ENCODE data around the gene FBXO47. TPM values are rescaled to one million over a fixed set of nuclear protein-coding genes. Genes with fewer than 3 reads are reported as not detected.

Gene FBXO47
- polyA plus RNA-seq, 3 donors, result not detected

DNA sequence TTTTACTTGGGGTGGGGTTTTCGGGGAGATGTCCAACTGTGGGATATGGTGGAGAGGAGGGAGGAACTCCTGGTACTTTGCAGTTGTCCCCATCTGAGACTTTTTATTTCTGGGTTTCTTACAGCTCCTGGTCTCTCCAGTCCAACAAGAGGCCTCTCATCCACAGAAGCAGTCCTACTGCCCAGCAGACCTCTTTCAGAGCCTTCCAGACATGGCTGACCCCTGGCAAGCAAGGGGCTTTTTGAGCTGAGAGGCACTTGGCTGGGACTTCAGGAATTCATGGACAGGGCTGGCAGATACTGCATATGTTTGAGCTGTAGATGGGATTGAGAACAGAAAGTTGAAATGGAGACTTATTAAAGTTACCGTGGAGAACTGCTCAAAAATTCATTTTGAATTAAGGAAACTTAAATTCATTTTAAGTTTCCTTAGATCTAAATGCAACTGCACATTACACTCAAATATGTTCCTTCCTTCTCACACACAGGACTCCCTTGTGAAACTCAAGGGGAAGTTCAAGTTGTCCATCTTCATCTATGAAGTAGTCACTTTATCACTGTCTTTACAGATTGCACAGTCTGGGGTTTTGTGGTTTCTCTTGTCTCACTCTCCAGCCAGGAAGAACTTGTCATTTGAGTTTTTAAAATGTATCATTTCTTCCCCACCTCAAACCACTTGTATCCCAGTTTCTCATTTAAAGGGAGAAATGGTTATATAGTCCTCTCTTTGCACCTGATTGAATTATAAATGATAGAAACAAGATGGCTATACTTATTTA lies 40.7 kb downstream of the FBXO47 start:
- peaks cover 31 to 43% of the 10 kb centered on the region in 2 donors for H3K4me1 ChIP-seq (ENCODE audit: control insufficient read depth in 1 of 2, insufficient read depth in 2 of 2, low read length in 2 of 2)

DNA sequence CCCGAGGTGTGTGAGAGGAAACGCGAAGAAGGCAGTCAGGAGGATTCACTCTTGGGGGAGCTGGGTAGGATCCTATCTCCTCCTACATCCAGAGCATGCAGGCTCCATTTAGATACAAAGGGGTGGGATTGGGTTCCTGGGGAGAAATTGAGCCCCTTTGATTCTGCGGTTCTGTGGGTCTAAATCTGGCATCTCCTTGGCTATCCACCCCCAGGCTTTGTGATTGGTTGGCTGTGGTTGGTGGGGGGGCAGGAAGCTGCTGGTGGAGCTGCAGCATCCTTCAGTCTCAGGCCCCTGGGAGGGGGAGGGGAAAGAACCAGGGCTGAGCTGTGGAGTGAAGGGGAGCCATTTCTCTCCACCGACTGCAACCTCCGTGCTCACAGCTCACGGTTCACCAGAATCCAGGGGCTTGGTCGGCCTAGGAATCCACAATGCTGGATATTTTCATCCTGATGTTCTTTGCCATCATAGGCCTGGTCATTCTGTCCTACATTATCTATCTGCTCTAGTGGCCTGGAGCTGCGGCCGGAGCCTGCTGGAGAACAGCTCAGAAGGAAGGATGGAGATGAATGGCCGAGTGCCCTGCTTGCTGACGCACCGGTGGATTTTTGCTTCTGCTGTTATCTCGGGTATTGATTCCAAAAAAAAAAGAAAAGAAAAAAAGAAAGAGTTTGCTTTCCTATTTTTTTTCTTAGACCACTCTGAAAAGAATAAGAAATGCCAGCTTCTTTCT lies 41.8 kb downstream of the FBXO47 start, which contains the start of gene LASP1NB:
Gene LASP1NB, plus strand, starts transcription at position 352 of the 733 bp plus-strand sequence.
- Mint-ChIP-seq H3K27ac (peak within 1 kb of the TSS; percentile 71 to 89 (median 84)), H3K36me3 (peaks cover 3 to 10% of the 10 kb centered on the region in 2 donors), H3K4me1 (peaks cover 49% of the 10 kb centered on the region), H3K4me3 (no peak within 1 kb of the TSS), H3K9me3 (no peaks in the 10 kb centered on the region), H3K27me3 (ENCODE audit: low read depth in 3 of 3) (no peaks in the 10 kb centered on the region)
- intact Hi-C loops (cut with micrococcal nuclease), result loop anchor here in 1 of 2 donors (5.0 kb wide), 1 partner anchor 43 kb away; no protein-coding TSS in a partner anchor
- H4K20me1 ChIP-seq (ENCODE audit: insufficient read depth, low read length), result peaks cover 23% of the 10 kb centered on the region
- H3K4me3 ChIP-seq (replicated peaks in 1 of 3; ENCODE audit: low read depth in 2 of 3, low read length in 3 of 3), result peak within 1 kb of the TSS in 1 of 3 experiments; percentile 7
- H3K4me1 ChIP-seq (ENCODE audit: control insufficient read depth in 1 of 2, insufficient read depth in 2 of 2, low read length in 2 of 2), result peaks cover 33 to 47% of the 10 kb centered on the region in 2 donors
- no peak within 1 kb of the TSS for H2AFZ ChIP-seq (ENCODE audit: insufficient read depth, low read depth, low read length, poor library complexity, severe bottlenecking)
- TF ChIP-seq, protein P1, sequence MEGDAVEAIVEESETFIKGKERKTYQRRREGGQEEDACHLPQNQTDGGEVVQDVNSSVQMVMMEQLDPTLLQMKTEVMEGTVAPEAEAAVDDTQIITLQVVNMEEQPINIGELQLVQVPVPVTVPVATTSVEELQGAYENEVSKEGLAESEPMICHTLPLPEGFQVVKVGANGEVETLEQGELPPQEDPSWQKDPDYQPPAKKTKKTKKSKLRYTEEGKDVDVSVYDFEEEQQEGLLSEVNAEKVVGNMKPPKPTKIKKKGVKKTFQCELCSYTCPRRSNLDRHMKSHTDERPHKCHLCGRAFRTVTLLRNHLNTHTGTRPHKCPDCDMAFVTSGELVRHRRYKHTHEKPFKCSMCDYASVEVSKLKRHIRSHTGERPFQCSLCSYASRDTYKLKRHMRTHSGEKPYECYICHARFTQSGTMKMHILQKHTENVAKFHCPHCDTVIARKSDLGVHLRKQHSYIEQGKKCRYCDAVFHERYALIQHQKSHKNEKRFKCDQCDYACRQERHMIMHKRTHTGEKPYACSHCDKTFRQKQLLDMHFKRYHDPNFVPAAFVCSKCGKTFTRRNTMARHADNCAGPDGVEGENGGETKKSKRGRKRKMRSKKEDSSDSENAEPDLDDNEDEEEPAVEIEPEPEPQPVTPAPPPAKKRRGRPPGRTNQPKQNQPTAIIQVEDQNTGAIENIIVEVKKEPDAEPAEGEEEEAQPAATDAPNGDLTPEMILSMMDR (IDR thresholded peaks at IDR 0.05), result no peak
- H3K36me3 ChIP-seq (replicated peaks in 1 of 2; ENCODE audit: control insufficient read depth in 1 of 2, insufficient read depth in 2 of 2, low read length in 2 of 2), result peaks cover 2 to 9% of the 10 kb centered on the region in 2 donors
- H3K79me2 ChIP-seq (ENCODE audit: insufficient read depth, low read length), result no peaks in the 10 kb centered on the region
- no peak for DNase-seq
- peak within 1 kb of the TSS; percentile 35 for H3K9ac ChIP-seq (ENCODE audit: insufficient read depth, low read length, poor library complexity, severe bottlenecking)
- H3K27ac ChIP-seq (ENCODE audit: low read depth in 1 of 2, low read length in 2 of 2), result peak within 1 kb of the TSS; percentile 58 to 71
- no peaks in the 10 kb centered on the region for H3K9me3 ChIP-seq (replicated peaks in 1 of 2; ENCODE audit: control insufficient read depth in 1 of 2, insufficient read depth in 1 of 2, low read length in 2 of 2)
- no peaks in the 10 kb centered on the region for H3K27me3 ChIP-seq (ENCODE audit: control insufficient read depth in 2 of 2, insufficient read depth in 2 of 2, low read length in 2 of 2)
- 97% methylated on average over 5 of the region's 14 CpGs for WGBS (ENCODE audit: insufficient coverage)
- peak within 1 kb of the TSS; percentile 34 for H3K4me2 ChIP-seq (replicated peaks; ENCODE audit: extremely low read depth, low read length, poor library complexity, severe bottlenecking)

More for the DNA sequence above, 40.7 kb downstream of the FBXO47 start:
- DNase-seq, result peak; percentile 73 to 86 (median 80)
- Histone ChIP-seq H2AFZ (ENCODE audit: insufficient read depth, low read depth, low read length, poor library complexity, severe bottlenecking) (no peak overlapping the region), H3K9me3 (replicated peaks in 1 of 2; ENCODE audit: control insufficient read depth in 1 of 2, insufficient read depth in 1 of 2, low read length in 2 of 2) (no peaks in the 10 kb centered on the region), H3K36me3 (replicated peaks in 1 of 2; ENCODE audit: control insufficient read depth in 1 of 2, insufficient read depth in 2 of 2, low read length in 2 of 2) (no peaks in the 10 kb centered on the region), H3K27ac (ENCODE audit: low read depth in 1 of 2, low read length in 2 of 2) (peak overlapping the region; percentile 58 to 71), H4K20me1 (ENCODE audit: insufficient read depth, low read length) (peaks cover 13% of the 10 kb centered on the region), H3K4me3 (replicated peaks in 1 of 3; ENCODE audit: low read depth in 2 of 3, low read length in 3 of 3) (peak overlapping the region in 1 of 3 experiments; percentile 7), H3K4me2 (replicated peaks; ENCODE audit: extremely low read depth, low read length, poor library complexity, severe bottlenecking) (peak overlapping the region; percentile 34), H3K9ac (ENCODE audit: insufficient read depth, low read length, poor library complexity, severe bottlenecking) (peak overlapping the region; percentile 35), H3K27me3 (ENCODE audit: control insufficient read depth in 2 of 2, insufficient read depth in 2 of 2, low read length in 2 of 2) (no peaks in the 10 kb centered on the region), H3K79me2 (ENCODE audit: insufficient read depth, low read length) (no peaks in the 10 kb centered on the region)
- 20% methylated on average over 1 of the region's 2 CpGs for WGBS (ENCODE audit: insufficient coverage)
- H3K27me3 Mint-ChIP-seq (ENCODE audit: low read depth in 3 of 3), result no peaks in the 10 kb centered on the region
- TF ChIP-seq, protein P1 (IDR thresholded peaks at IDR 0.05), result no peak
- H3K4me3 Mint-ChIP-seq, result no peak overlapping the region
- H3K4me1 Mint-ChIP-seq, result peaks cover 39% of the 10 kb centered on the region
- intact Hi-C loops (cut with micrococcal nuclease), result loop anchor here in 1 of 2 donors (5.0 kb wide), 1 partner anchor 44 kb away; no protein-coding TSS in a partner anchor
- peak overlapping the region; percentile 71 to 89 (median 85) for H3K27ac Mint-ChIP-seq
- H3K36me3 Mint-ChIP-seq, result peaks cover 0 to 1% of the 10 kb centered on the region in 2 donors
- no peaks in the 10 kb centered on the region for H3K9me3 Mint-ChIP-seq

Data from CD14-positive monocyte (primary cell).